HG03442 (cell line): ENCODE results near the gene PRDM10.
"Not testable (repeated sequence)": the region's sequence is repeated elsewhere in the genome, so short reads cannot be mapped to it uniquely, and the experiment has no call there.

Source experiments
- ATAC-seq: cut with Tn5 transposase; IDR thresholded peaks from one replicate; pipeline ENCODE4 v1.9.1; 2021; ENCODE audit warnings: mild to moderate bottlenecking, moderate library complexity; ENCODE audit not compliant: unreplicated experiment

Gene PRDM10

GRCh38 chr11:129917231-129917630 lies 85.4 kb downstream of the PRDM10 start:
- ATAC-seq = no peak

- no peak for ATAC-seq
Measured at GRCh38 chr11:129911298-129911697, 91.3 kb downstream of the PRDM10 start.

- ATAC-seq = no peak
Measured at GRCh38 chr11:129910360-129910759, 92.3 kb downstream of the PRDM10 start.

GRCh38 chr11:129905402-129905801 lies 97.2 kb downstream of the PRDM10 start:
- ATAC-seq = no peak

GRCh38 chr11:129896062-129896461 lies 106.6 kb downstream of the PRDM10 start:
- ATAC-seq = no peak

- ATAC-seq = peak; percentile 92
Measured at GRCh38 chr11:129895126-129896041, 107.3 kb downstream of the PRDM10 start, which contains the start of gene NFRKB. NFRKB (minus strand) TSS chr11:129895578; CDS start chr11:129892849, 2,729 bp downstream.

- ATAC-seq = no peak
Measured at GRCh38 chr11:129894278-129895125, 108.1 kb downstream of the PRDM10 start.

GRCh38 chr11:129888451-129888850 lies 114.2 kb downstream of the PRDM10 start:
- no peak for ATAC-seq

GRCh38 chr11:129885381-129885780 lies 117.3 kb downstream of the PRDM10 start:
- ATAC-seq = no peak

- no peak for ATAC-seq
Measured at GRCh38 chr11:129884581-129884980, 118.1 kb downstream of the PRDM10 start.

- ATAC-seq = peak; percentile 89
Measured at GRCh38 chr11:129881570-129882170, 121.0 kb downstream of the PRDM10 start.

- no peak for ATAC-seq
Measured at GRCh38 chr11:129880311-129880710, 122.3 kb downstream of the PRDM10 start.

GRCh38 chr11:129871914-129872313 lies 130.7 kb downstream of the PRDM10 start:
- no peak for ATAC-seq

- ATAC-seq = not testable (repeated sequence)
Measured at GRCh38 chr11:129868626-129869025, 134.0 kb downstream of the PRDM10 start.

GRCh38 chr11:129866311-129866710 lies 136.3 kb downstream of the PRDM10 start:
- no peak for ATAC-seq

- ATAC-seq = no peak
Measured at GRCh38 chr11:129865701-129866100, 136.9 kb downstream of the PRDM10 start.

GRCh38 chr11:129864811-129865210 lies 137.8 kb downstream of the PRDM10 start:
- ATAC-seq = no peak

- ATAC-seq = no peak
Measured at GRCh38 chr11:129861702-129862522, 140.7 kb downstream of the PRDM10 start.

GRCh38 chr11:129856036-129856435 lies 146.6 kb downstream of the PRDM10 start:
- ATAC-seq = no peak

- ATAC-seq = no peak
Measured at GRCh38 chr11:129855086-129855485, 147.5 kb downstream of the PRDM10 start.
